GM12878 (cell line): Measurements from ENCODE around the gene ARAP2. TPM values are rescaled to one million over a fixed set of nuclear protein-coding genes. Genes with fewer than 3 reads are reported as not detected.

Experiments used
- ATF2 ChIP-seq: IDR thresholded peaks from 2 replicates; pipeline ENCODE4 v1.6.1; 2012; ENCODE audit warnings: low read length, inconsistent platforms
- E4F1 ChIP-seq: fragments of 450-650 bp; IDR thresholded peaks from 2 replicates; pipeline ENCODE4 v1.6.1; 2018; ENCODE audit warnings: borderline replicate concordance, mild to moderate bottlenecking; ENCODE audit not compliant: partially characterized antibody
- IKZF1 ChIP-seq: fragments of 450-650 bp; conservative IDR thresholded peaks from 2 replicates; pipeline ENCODE4 v1.6.1; 2017; ENCODE audit warnings: antibody characterized with exemption, mild to moderate bottlenecking
- MLLT1 ChIP-seq: fragments of 450-650 bp; IDR thresholded peaks from 2 replicates; pipeline ENCODE4 v1.6.1; 2016; ENCODE audit warnings: mild to moderate bottlenecking
- NFXL1 ChIP-seq: fragments of 450-650 bp; IDR thresholded peaks from 2 replicates; pipeline ENCODE4 v1.6.1; 2017; ENCODE audit warnings: antibody characterized with exemption, mild to moderate bottlenecking, borderline replicate concordance
- NFYA ChIP-seq: IDR thresholded peaks from 2 replicates; pipeline ENCODE4 v1.6.1; 2011; ENCODE audit warnings: low read depth, mild to moderate bottlenecking, low read length, improper control_type of control experiment, borderline replicate concordance
- RELB ChIP-seq: fragments of 450-650 bp; IDR thresholded peaks from 2 replicates; pipeline ENCODE4 v1.6.1; 2017; ENCODE audit warnings: low read depth, mild to moderate bottlenecking, moderate library complexity
- WRNIP1 ChIP-seq: IDR thresholded peaks from 2 replicates; pipeline ENCODE4 v1.6.1; 2011; ENCODE audit warnings: low read depth, low read length, improper control_type of control experiment, borderline replicate concordance
- ZBTB11 ChIP-seq: fragments of 450-650 bp; formaldehyde crosslinking; IDR thresholded peaks from 2 replicates; pipeline ENCODE4 v1.5.0; 2022; ENCODE audit warnings: mild to moderate bottlenecking, missing genetic modification characterization
- polyA plus RNA-seq, 11 experiments: library from polyadenylated mRNA; depleted of rRNA in 4 of 11; unstranded in 6 of 11; stranded (reverse) in 5 of 11; fragments of >200 nt; fragmentation: Nextera tagmentation in 4 of 11; fragmentation: Illumina TruSeq in 1 of 11; extraction: Ambion mirVana in 4 of 11; extraction: Trizol in 1 of 11; gene quantifications; 1 replicate in 1 of 11; 2 replicates in 10 of 11; pipeline versions ENCODE4 v1.2.1 to v1.2.3, GENCODE V29; 2011 to 2016; ENCODE audit warnings: inconsistent platforms in 2 of 11, missing spikeins in 2 of 11, low read depth in 1 of 11
- total RNA-seq, 4 experiments: library from RNA; depleted of rRNA in 3 of 4; stranded (reverse); fragments of >200 nt in 3 of 4; fragmentation: Illumina TruSeq in 1 of 4; extraction: Trizol in 1 of 4; gene quantifications; 2 replicates each; pipeline versions ENCODE4 v1.2.1 to v1.2.3, GENCODE V29; 2013 to 2021

The ARAP2 gene
- total and polyA plus RNA-seq, 10 of the 15 experiments (the other 5 are each of a cell fraction or from before 2014, with no cell fraction given): 5.4 to 36.1 (median 12.2) TPM

- TF ChIP-seq MLLT1 (no peak), RELB (no peak), NFYA (no peak), IKZF1 (no peak), E4F1 (no peak), NFXL1 (no peak), ZBTB11 (CRISPR knock-in tag) (no peak), WRNIP1 (no peak), ATF2 (no peak)
- TF ChIP-seq, all 136 proteins: peak for 0
These were observed 70.4 kb downstream of the ARAP2 start (continued) for GRCh38 chr4:36173905-36174304.
